ENCODE data around the gene SLC9A6. TPM values are rescaled to one million over a fixed set of nuclear protein-coding genes. Genes with fewer than 3 reads are reported as not detected.
A peak's percentile ranks its signal among the peaks of the same experiment; 100 is the strongest.

The SLC9A6 gene
- total RNA-seq = 19.0 to 20.7 TPM (median 20.4 TPM) in 3 replicates
- long read RNA-seq, full-length matches to known transcripts = 10 of 14 reads
- long read RNA-seq, partial matches to known transcripts = 1 of 14 reads
- long read RNA-seq, other reads (novel, unspliced or antisense) = 3 of 14 reads

DNA sequence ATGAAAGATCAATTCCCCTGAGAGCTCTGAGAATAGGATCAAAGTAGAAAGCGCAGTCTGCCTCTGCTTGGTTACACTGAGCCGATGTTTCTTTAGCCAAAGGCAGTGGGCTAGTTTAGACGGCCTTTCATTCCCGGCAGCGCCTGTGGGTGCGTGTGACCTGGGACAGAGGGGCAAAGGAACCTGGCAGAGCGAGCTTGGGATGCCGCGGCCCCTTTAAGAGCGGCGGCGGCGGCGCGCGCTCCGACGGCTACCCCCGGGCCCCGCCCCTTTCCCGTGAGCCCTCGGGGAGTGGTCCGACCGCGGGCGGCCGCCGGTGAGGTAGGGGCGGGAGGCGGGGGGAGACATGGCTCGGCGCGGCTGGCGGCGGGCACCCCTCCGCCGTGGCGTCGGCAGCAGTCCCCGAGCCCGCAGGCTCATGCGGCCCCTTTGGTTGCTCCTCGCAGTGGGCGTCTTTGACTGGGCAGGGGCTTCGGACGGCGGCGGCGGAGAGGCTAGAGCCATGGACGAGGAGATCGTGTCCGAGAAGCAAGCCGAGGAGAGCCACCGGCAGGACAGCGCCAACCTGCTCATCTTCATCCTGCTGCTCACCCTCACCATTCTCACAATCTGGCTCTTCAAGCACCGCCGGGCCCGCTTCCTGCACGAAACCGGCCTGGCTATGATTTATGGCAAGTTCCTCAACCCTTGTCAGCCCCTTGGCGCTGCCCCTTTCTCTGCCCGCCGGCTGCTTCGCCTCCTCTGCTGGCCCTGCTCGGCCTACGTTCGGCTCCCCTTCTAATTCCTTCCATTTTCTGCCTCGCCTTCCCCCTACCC lies at the start of gene SLC9A6:
TSS of gene SLC9A6 (plus strand) at position 279 of the 816 bp plus-strand sequence. CDS start at position 503, 224 bp downstream.
- no peak for DNase-seq (ENCODE audit: low spot score)
- Mint-ChIP-seq H3K9me3 (ENCODE audit: low read depth) (peaks cover 13% of the 10 kb centered on the region), H3K27me3 (ENCODE audit: low read depth) (no peaks in the 10 kb centered on the region), H3K4me3 (ENCODE audit: unreplicated experiment) (peak within 1 kb of the TSS; percentile 84), H3K4me1 (ENCODE audit: low read depth) (peaks cover 16% of the 10 kb centered on the region), H3K27ac (ENCODE audit: unreplicated experiment) (peak within 1 kb of the TSS; percentile 62), H3K36me3 (ENCODE audit: low read depth) (no peaks in the 10 kb centered on the region)
- TF ChIP-seq, protein P1, sequence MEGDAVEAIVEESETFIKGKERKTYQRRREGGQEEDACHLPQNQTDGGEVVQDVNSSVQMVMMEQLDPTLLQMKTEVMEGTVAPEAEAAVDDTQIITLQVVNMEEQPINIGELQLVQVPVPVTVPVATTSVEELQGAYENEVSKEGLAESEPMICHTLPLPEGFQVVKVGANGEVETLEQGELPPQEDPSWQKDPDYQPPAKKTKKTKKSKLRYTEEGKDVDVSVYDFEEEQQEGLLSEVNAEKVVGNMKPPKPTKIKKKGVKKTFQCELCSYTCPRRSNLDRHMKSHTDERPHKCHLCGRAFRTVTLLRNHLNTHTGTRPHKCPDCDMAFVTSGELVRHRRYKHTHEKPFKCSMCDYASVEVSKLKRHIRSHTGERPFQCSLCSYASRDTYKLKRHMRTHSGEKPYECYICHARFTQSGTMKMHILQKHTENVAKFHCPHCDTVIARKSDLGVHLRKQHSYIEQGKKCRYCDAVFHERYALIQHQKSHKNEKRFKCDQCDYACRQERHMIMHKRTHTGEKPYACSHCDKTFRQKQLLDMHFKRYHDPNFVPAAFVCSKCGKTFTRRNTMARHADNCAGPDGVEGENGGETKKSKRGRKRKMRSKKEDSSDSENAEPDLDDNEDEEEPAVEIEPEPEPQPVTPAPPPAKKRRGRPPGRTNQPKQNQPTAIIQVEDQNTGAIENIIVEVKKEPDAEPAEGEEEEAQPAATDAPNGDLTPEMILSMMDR (IDR thresholded peaks at IDR 0.05) = no peak

DNA sequence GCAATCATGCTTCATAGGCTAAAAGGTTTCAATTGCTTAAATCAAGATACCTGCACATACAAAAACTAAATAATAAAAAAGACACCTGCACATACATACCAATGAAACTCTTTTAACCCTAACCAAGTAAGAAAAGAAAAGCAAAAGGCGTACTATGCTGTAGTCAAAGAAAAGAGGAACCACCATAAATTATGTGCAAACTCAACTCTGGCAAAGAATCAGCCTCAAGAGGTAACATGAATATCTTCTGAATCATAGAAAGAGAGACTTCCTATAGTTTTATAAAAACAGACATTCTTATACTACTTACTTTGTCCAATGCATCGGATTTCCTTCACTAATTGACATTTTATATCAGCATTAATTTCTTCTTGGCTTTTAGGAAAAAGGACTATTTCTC lies 40.7 kb upstream of the SLC9A6 start:
- Mint-ChIP-seq H3K27me3 (ENCODE audit: low read depth) (no peaks in the 10 kb centered on the region), H3K9me3 (ENCODE audit: low read depth) (peaks cover 18% of the 10 kb centered on the region), H3K4me1 (ENCODE audit: low read depth) (no peaks in the 10 kb centered on the region), H3K4me3 (ENCODE audit: unreplicated experiment) (no peak overlapping the region), H3K27ac (ENCODE audit: unreplicated experiment) (no peak overlapping the region), H3K36me3 (ENCODE audit: low read depth) (peaks cover 8% of the 10 kb centered on the region)
- TF ChIP-seq, protein P1 (IDR thresholded peaks at IDR 0.05) = no peak
- DNase-seq (ENCODE audit: low spot score) = no peak

DNA sequence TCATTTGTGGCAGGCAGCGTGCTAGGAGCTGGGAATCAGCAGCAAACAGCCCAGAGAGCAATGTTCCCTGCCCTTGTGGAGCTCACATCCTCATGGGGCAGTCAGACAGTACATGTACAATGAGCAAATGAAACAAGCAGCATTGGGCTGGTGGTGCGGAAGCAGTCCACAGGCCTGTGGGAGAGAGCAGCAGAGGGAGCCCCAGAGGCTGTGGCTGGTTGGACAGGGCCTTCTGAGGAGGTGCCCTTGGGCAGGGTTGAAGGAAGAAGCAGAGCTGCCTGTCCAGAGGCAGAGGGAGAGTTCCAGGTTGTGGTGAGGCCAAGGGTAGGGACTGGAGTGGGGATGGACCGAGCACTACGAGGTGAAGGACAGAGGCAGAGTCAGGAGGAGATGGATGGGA lies 33.9 kb upstream of the SLC9A6 start:
- TF ChIP-seq, protein P1 (IDR thresholded peaks at IDR 0.05) = no peak
- no peak overlapping the region for H3K4me3 Mint-ChIP-seq (ENCODE audit: unreplicated experiment)
- H3K36me3 Mint-ChIP-seq (ENCODE audit: low read depth) = no peaks in the 10 kb centered on the region
- peaks cover 3% of the 10 kb centered on the region for H3K9me3 Mint-ChIP-seq (ENCODE audit: low read depth)
- no peak for DNase-seq (ENCODE audit: low spot score)
- H3K4me1 Mint-ChIP-seq (ENCODE audit: low read depth) = no peaks in the 10 kb centered on the region
- no peaks in the 10 kb centered on the region for H3K27me3 Mint-ChIP-seq (ENCODE audit: low read depth)
- H3K27ac Mint-ChIP-seq (ENCODE audit: unreplicated experiment) = no peak overlapping the region

DNA sequence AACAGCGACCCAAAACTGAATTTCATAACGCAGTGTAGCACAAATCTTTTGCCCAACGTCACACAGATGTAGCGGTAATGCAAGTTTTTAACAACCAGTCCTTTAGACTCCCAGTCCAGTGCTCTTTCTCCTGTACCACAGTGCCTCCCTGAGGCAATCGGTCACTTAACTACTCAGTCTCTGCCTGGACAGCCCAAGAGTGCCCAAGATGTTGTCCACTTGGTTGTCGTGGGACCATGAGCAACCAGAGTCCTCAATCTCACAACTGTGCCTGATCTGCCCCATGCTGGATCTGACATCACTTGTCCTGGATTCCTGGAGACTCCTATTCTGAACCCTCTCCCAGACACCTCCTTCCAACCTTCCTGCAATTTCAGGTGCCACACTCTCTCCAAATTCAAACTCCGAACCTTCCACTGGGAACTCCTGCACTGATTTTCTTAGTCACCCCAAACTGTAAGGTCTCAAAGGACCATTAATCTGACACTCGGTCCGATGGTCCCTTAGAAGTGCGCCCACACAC lies 12.1 kb upstream of the SLC9A6 start:
- TF ChIP-seq, protein P1 (IDR thresholded peaks at IDR 0.05) = peak; percentile 52

DNA sequence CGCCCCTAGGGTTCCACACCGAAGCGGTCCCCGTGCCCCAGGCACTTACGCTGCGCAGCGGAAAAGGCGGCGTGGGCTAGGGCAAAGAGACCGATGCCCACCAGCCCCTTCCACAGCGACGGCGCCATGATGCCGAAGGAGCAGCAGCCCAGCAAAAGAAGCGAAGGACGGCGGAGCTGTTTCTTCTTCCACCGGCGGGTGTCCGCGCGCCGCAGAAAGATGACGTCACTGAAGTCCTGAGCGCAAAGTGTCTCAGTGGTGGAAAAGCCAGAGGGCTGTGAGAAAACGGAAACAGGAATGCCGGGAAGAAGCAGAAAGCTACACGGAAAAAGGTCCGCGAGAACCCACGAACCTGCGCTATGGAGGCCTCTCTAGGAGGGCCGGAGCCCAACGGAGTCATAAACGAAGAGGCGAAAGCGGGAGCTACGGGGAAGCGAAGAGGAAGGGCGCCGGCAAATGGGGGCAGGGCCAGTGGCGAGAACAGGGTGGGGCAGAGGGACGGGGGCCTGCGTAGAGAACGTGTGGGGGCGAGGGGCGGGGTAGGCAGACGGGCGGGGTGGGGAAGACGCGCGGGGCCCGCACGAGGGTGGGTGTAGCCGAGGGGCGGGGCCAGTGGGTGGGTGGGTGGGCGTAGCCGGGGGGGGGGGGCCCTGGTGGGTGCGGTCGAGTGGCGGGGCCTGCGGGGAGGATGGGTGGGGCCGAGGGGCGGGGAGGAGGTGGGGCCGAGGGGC lies 11.5 kb upstream of the SLC9A6 start, which contains the start of gene MMGT1:
TSS of gene MMGT1 (minus strand) at position 441 of the 731 bp plus-strand sequence. CDS start at position 128, 313 bp downstream.
- H3K27ac Mint-ChIP-seq (ENCODE audit: unreplicated experiment) = peak within 1 kb of the TSS; percentile 100
- peak; percentile 92 for DNase-seq (ENCODE audit: low spot score)
- peak within 1 kb of the TSS; percentile 91 for H3K4me3 Mint-ChIP-seq (ENCODE audit: unreplicated experiment)
- TF ChIP-seq, protein P1 (IDR thresholded peaks at IDR 0.05) = no peak
- no peaks in the 10 kb centered on the region for H3K36me3 Mint-ChIP-seq (ENCODE audit: low read depth)
- peaks cover 2% of the 10 kb centered on the region for H3K9me3 Mint-ChIP-seq (ENCODE audit: low read depth)
- peaks cover 26% of the 10 kb centered on the region for H3K4me1 Mint-ChIP-seq (ENCODE audit: low read depth)
- no peaks in the 10 kb centered on the region for H3K27me3 Mint-ChIP-seq (ENCODE audit: low read depth)

More for the DNA sequence above, 12.1 kb upstream of the SLC9A6 start:
- Mint-ChIP-seq H3K27ac (ENCODE audit: unreplicated experiment) (peak overlapping the region; percentile 100), H3K4me3 (ENCODE audit: unreplicated experiment) (peak overlapping the region; percentile 91), H3K9me3 (ENCODE audit: low read depth) (no peaks in the 10 kb centered on the region), H3K4me1 (ENCODE audit: low read depth) (peaks cover 26% of the 10 kb centered on the region), H3K36me3 (ENCODE audit: low read depth) (no peaks in the 10 kb centered on the region), H3K27me3 (ENCODE audit: low read depth) (no peaks in the 10 kb centered on the region)
- no peak for DNase-seq (ENCODE audit: low spot score)
